A673 (cell line): ENCODE results near the gene FAAP100. TPM values are rescaled to one million over a fixed set of nuclear protein-coding genes. Genes with fewer than 3 reads are reported as not detected.

Experiments used
- BruUV-seq: library from RNA; stranded (reverse); fragments of 400-500 nt; replicated peaks from 2 replicates; lab custom pipeline; 2021; lab: Mats Ljungman, UMichigan
- CTCF ChIA-PET: fragments of 300-600 bp; sonication (Branson Sonifier 250); formaldehyde crosslinking; loops from one replicate; lab custom pipeline; 2022; ENCODE audit warnings: antibody characterized with exemption; lab: Charles Lee
- POLR2A ChIA-PET: fragments of 300-600 bp; sonication (Branson Sonifier 250); formaldehyde crosslinking; loops from one replicate; lab custom pipeline; 2022; ENCODE audit warnings: antibody characterized with exemption; ENCODE audit not compliant: low non-redundant PET; lab: Charles Lee
- DNase-seq: peaks from one replicate; pipeline ENCODE4 v3.0.0-alpha.2; 2015; ENCODE audit warnings: low spot score
- H3K27ac ChIP-seq: fragments of 200-600 bp; sonication (generic); 2 replicates; pipeline ENCODE4 v1.5.1; 2016; ENCODE audit warnings: mixed run types, low read depth, mild to moderate bottlenecking, mixed read lengths, antibody characterized with exemption, low read length; ENCODE audit not compliant: poor library complexity, severe bottlenecking
- H3K27me3 ChIP-seq: fragments of 200-600 bp; sonication (generic); replicated peaks from 2 replicates; pipeline ENCODE4 v1.6.1; 2017; ENCODE audit warnings: mixed run types, low read depth, mild to moderate bottlenecking, mixed read lengths, antibody characterized with exemption, low read length; ENCODE audit not compliant: insufficient read depth, poor library complexity
- H3K36me3 ChIP-seq: fragments of 200-600 bp; sonication (generic); 2 replicates; pipeline ENCODE4 v1.6.1; 2016; ENCODE audit warnings: mixed run types, mild to moderate bottlenecking, mixed read lengths, antibody characterized with exemption, low read length; ENCODE audit not compliant: insufficient read depth, poor library complexity, severe bottlenecking
- H3K4me1 ChIP-seq: fragments of 200-600 bp; sonication (generic); 2 replicates; pipeline ENCODE4 v1.6.1; 2017; ENCODE audit warnings: mixed run types, mild to moderate bottlenecking, mixed read lengths, antibody characterized with exemption, low read length; ENCODE audit not compliant: insufficient read depth, poor library complexity, severe bottlenecking
- H3K4me3 ChIP-seq: fragments of 200-600 bp; sonication (generic); 2 replicates; pipeline ENCODE4 v1.5.1; 2016; ENCODE audit warnings: low read depth, mixed run types, mild to moderate bottlenecking, mixed read lengths, low read length; ENCODE audit not compliant: poor library complexity, severe bottlenecking
- H3K9me3 ChIP-seq: fragments of 200-600 bp; sonication (generic); 2 replicates; pipeline ENCODE4 v1.6.1; 2016; ENCODE audit warnings: mixed run types, low read depth, mild to moderate bottlenecking, mixed read lengths, antibody characterized with exemption, low read length; ENCODE audit not compliant: poor library complexity, severe bottlenecking
- CTCF ChIP-seq: fragments of 300-800, 200-600 bp; sonication (generic); conservative IDR thresholded peaks from 2 replicates; pipeline ENCODE4 v1.5.1; 2017; ENCODE audit warnings: low read depth, mild to moderate bottlenecking, antibody characterized with exemption, low read length, moderate library complexity, mixed read lengths
- EZH2 ChIP-seq: fragments of 200-600 bp; sonication (generic); IDR thresholded peaks from 2 replicates; pipeline ENCODE4 v1.6.1; 2017; ENCODE audit warnings: borderline replicate concordance, low read depth, mild to moderate bottlenecking, mixed read lengths, antibody characterized with exemption, low read length; ENCODE audit not compliant: poor library complexity, severe bottlenecking
- intact Hi-C: fragments of 100-400 bp; cut with micrococcal nuclease; formaldehyde crosslinking; loops from one replicate; pipeline ENCODE4 v1.10.0; 2022; ENCODE audit not compliant: unreplicated experiment
- total RNA-seq: library from RNA; stranded (reverse); gene quantifications from 2 replicates; pipeline ENCODE4 v1.2.3, GENCODE V29; 2021

The FAAP100 gene
- total RNA-seq, 1 experiment from 2014 or later = 49.4 TPM

GRCh38 chr17:81553018-81553615, 964 bp upstream of the FAAP100 start:
- ChIA-PET CTCF (interaction anchor here (1.1 kb wide), 1 partner anchor 14 kb away, joined by 3 read pairs; no protein-coding TSS in a partner anchor), POLR2A (interaction anchor here (0.7 kb wide), 1 partner anchor 38 kb away, joined by 4 read pairs; no protein-coding TSS in a partner anchor)
- TF ChIP-seq CTCF (0 out of 2 replicates have a peak, but pooled peaks have one; percentile 11), EZH2 (no peak)
- peaks cover 10% of the 10 kb centered on the region for H3K4me1 ChIP-seq
- no peaks in the 10 kb centered on the region for H3K27me3 ChIP-seq
- peak overlapping the region; percentile 96 for H3K27ac ChIP-seq
- no TSS peak for BruUV-seq
- H3K9me3 ChIP-seq = no peaks in the 10 kb centered on the region
- H3K36me3 ChIP-seq = peaks cover 42% of the 10 kb centered on the region
- DNase-seq = peak; percentile 95
- intact Hi-C loops = loop anchor here (5.0 kb wide), 1 partner anchor 36 kb away; no protein-coding TSS in a partner anchor
- H3K4me3 ChIP-seq = peak overlapping the region; percentile 85

GRCh38 chr17:81551458-81552243, 502 bp downstream of the FAAP100 start:
- no TSS peak for BruUV-seq
- Histone ChIP-seq H3K9me3 (no peaks in the 10 kb centered on the region), H3K27ac (peak overlapping the region; percentile 96), H3K27me3 (no peaks in the 10 kb centered on the region), H3K4me3 (peak overlapping the region; percentile 85), H3K36me3 (peaks cover 42% of the 10 kb centered on the region), H3K4me1 (peaks cover 10% of the 10 kb centered on the region)
- ChIA-PET CTCF (interaction anchor here (0.8 to 1.1 kb wide), 2 partner anchors 15 to 50 kb away, joined by 3 read pairs; no protein-coding TSS in a partner anchor), POLR2A (interaction anchor here (0.6 kb wide), 1 partner anchor 95 kb away, joined by 4 read pairs; no protein-coding TSS in a partner anchor)
- no peak for TF ChIP-seq EZH2
- no peak for TF ChIP-seq CTCF
- no peak for DNase-seq
- intact Hi-C loops = loop anchor here (5.0 kb wide), 1 partner anchor 34 kb away; no protein-coding TSS in a partner anchor

GRCh38 chr17:81550830-81551457, 1.2 kb downstream of the FAAP100 start:
- BruUV-seq = TSS peak; percentile 4
- ChIA-PET POLR2A (no interaction called here), CTCF (no interaction called here)

More at GRCh38 chr17:81550830-81551457, 1.2 kb downstream of the FAAP100 start:
- Histone ChIP-seq H3K9me3 (no peaks in the 10 kb centered on the region), H3K4me3 (peak overlapping the region; percentile 85), H3K36me3 (peaks cover 44% of the 10 kb centered on the region), H3K27me3 (no peaks in the 10 kb centered on the region), H3K4me1 (peaks cover 10% of the 10 kb centered on the region), H3K27ac (peak overlapping the region; percentile 96)
- no peak for DNase-seq
- intact Hi-C loops = loop anchor here (5.0 kb wide), 1 partner anchor 34 kb away; no protein-coding TSS in a partner anchor
- TF ChIP-seq CTCF = no peak
- TF ChIP-seq EZH2 = no peak
